ENCODE data around the gene CCDC148.
"Not testable (repeated sequence)": the region's sequence is repeated elsewhere in the genome, so short reads cannot be mapped to it uniquely, and the experiment has no call there.

The CCDC148 gene

GRCh38 chr2:158481116-158481515 is 24.6 kb upstream of the CCDC148 start:
- no peak for DNase-seq (ENCODE audit: low spot score)

- no peak for DNase-seq (ENCODE audit: low spot score)
Measured at GRCh38 chr2:158478816-158479215, 22.3 kb upstream of the CCDC148 start.

- no peak for DNase-seq (ENCODE audit: low spot score)
Measured at GRCh38 chr2:158478237-158478636, 21.7 kb upstream of the CCDC148 start.

- DNase-seq (ENCODE audit: low spot score) = no peak
Measured at GRCh38 chr2:158477202-158477601, 20.6 kb upstream of the CCDC148 start.

- not testable (repeated sequence) for DNase-seq (ENCODE audit: low spot score)
Measured at GRCh38 chr2:158474526-158475011, 18.0 kb upstream of the CCDC148 start.

- DNase-seq (ENCODE audit: low spot score) = no peak
Measured at GRCh38 chr2:158473719-158474392, 17.3 kb upstream of the CCDC148 start.

GRCh38 chr2:158473300-158473699 is 16.7 kb upstream of the CCDC148 start:
- not testable (repeated sequence) for DNase-seq (ENCODE audit: low spot score)

- DNase-seq (ENCODE audit: low spot score) = not testable (repeated sequence)
Measured at GRCh38 chr2:158472829-158473228, 16.3 kb upstream of the CCDC148 start.

GRCh38 chr2:158467248-158467647 is 10.7 kb upstream of the CCDC148 start:
- no peak for DNase-seq (ENCODE audit: low spot score)

- DNase-seq (ENCODE audit: low spot score) = no peak
Measured at GRCh38 chr2:158464426-158465281, 8.1 kb upstream of the CCDC148 start.

- DNase-seq (ENCODE audit: low spot score) = no peak
Measured at GRCh38 chr2:158463496-158464095, 7.0 kb upstream of the CCDC148 start.

GRCh38 chr2:158460632-158461297 is 4.2 kb upstream of the CCDC148 start:
- DNase-seq (ENCODE audit: low spot score) = no peak

GRCh38 chr2:158459161-158460003 is 2.8 kb upstream of the CCDC148 start:
- DNase-seq (ENCODE audit: low spot score) = no peak

- DNase-seq (ENCODE audit: low spot score) = no peak
Measured at GRCh38 chr2:158458617-158458920, 2.0 kb upstream of the CCDC148 start.

- DNase-seq (ENCODE audit: low spot score) = peak; percentile 82
Measured at GRCh38 chr2:158457826-158458616, 1.5 kb upstream of the CCDC148 start.

GRCh38 chr2:158457092-158457825 is 706 bp upstream of the CCDC148 start:
- DNase-seq (ENCODE audit: low spot score) = peak; percentile 83

- no peak for DNase-seq (ENCODE audit: low spot score)
Measured at GRCh38 chr2:158443606-158444005, 12.9 kb downstream of the CCDC148 start.

- DNase-seq (ENCODE audit: low spot score) = not testable (repeated sequence)
Measured at GRCh38 chr2:158439062-158439461, 17.5 kb downstream of the CCDC148 start.

GRCh38 chr2:158433716-158434115 is 22.8 kb downstream of the CCDC148 start:
- DNase-seq (ENCODE audit: low spot score) = not testable (repeated sequence)

- no peak for DNase-seq (ENCODE audit: low spot score)
Measured at GRCh38 chr2:158432117-158432516, 24.4 kb downstream of the CCDC148 start.

Measured in left forelimb (tissue), 1 donor.